Measurements from ENCODE around the gene FOXJ3. TPM values are rescaled to one million over a fixed set of nuclear protein-coding genes. Genes with fewer than 3 reads are reported as not detected.

FOXJ3 gene
- total RNA-seq, 1 experiment from 2014 or later = 27.3 TPM

DNA sequence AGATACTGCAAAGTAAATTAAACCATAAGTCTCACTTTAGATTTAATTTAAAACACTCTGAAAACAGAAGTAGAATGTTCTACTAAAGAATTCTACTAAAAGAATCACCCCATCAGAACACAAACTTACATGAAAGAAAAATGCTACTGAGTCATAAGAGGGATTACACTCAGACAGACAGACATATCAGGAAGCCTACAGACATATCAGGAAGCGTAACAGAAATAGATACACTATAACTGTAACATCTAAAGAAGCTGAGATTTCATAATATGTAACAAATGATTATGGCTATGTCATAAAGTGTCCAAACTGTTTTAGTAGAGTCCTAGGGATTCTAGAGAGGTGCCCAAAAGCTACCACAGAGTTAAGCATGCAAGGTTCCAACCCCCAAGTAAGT lies 23.9 kb downstream of the FOXJ3 start:
- DNase-seq (ENCODE audit: low spot score) = no peak

DNA sequence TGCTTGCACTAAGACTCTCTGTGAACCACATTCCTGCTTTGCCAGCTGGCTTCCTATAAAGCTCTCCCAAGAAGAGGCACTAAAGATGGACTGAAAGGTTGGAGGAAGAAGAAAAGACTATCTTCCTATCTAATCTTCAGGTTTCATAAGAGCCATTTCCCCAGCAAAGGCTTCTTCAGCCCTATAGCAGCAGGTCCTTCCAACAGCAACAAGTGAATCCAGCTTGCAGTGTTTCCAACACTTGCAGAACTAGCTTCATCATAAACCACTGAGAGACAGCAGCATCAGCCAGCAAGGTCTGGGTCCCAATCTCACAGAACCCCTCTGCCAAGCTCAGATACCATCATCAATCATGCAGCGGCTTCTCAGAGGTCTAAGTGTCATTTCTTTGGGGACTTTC lies 28.1 kb downstream of the FOXJ3 start:
- no peak for DNase-seq (ENCODE audit: low spot score)

- DNase-seq (ENCODE audit: low spot score) = no peak
These were observed 29.4 kb downstream of the FOXJ3 start for GRCh38 chr1:42305639-42306038.

DNA sequence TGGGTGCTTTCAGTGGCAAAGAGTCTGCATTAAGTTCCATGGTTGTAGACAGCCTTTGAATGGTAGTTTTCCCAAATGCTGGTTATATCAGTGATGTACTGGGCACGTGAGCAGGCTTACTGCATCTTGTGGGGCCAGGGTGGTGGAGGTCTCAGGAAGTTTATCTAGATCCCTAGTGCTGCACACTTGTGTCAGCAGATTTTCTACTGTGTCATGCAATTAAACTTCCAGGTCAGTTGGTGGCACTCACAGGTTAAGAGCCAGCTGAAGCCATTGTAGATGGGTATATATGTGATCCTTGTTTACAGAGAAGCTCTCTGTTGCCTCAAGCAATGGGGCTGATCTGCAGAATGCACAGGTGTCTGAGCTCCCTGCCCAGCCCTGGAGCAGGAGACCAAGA lies 33.0 kb downstream of the FOXJ3 start:
- no peak for DNase-seq (ENCODE audit: low spot score)

DNA sequence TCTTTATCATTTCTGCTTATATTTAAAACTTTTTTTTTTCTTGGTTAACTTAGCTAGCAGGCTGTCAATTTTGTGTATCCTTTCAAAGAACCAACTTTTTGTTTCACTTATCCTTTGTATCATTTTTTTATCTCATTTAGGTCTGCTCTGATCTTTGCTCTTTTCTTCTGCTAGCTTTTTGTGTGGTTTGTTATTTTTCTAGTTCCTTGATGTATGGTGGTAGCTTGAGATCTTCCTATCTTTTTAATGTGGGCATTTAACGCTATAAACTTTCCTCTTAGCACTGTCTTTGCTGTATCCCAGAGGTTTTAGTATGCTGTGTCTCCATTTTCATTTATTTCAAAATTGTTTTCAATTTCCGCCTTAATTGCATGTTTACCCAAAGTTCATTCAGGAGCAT lies 36.5 kb downstream of the FOXJ3 start:
- no peak for DNase-seq (ENCODE audit: low spot score)

DNA sequence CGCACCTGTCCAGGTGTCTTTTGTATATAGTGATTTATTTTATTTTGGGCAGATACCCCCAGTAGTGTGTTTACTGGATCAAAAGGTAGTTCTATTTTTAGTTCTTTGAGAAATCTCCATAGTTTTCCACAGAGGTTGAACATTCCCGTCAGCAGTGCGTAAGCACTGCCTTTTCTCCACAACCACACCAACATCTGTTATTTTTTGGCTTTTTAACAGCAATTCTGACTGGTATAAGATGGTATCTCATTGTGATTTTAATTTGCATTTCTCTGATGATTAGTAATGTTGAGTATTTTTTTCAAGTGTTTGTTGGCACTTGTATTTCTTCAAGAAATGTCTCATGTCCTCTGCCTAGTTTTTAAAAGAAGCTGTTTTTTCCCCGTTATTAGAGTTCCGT lies 39.2 kb downstream of the FOXJ3 start:
- no peak for DNase-seq (ENCODE audit: low spot score)

DNA sequence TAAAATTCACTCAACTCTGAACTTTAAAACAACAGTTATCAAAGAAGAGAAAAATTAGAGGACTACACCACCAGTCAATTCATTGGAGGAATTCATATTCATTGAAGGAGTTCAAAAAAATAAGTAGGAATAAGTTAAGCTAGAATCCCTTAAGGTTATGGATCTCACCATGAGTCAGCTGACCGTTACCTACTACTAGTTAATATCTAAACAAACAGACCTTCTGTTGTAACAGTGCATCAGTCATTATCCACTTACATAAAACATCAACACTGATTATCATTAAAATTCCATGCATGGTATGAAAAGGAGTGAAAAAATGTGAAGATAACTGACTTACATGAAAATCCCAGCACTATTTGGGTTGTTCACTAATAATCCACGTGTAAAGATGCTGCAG lies 44.9 kb downstream of the FOXJ3 start:
- DNase-seq (ENCODE audit: low spot score) = no peak

- no peak for DNase-seq (ENCODE audit: low spot score)
These were observed 46.6 kb downstream of the FOXJ3 start for GRCh38 chr1:42288311-42288985.

DNA sequence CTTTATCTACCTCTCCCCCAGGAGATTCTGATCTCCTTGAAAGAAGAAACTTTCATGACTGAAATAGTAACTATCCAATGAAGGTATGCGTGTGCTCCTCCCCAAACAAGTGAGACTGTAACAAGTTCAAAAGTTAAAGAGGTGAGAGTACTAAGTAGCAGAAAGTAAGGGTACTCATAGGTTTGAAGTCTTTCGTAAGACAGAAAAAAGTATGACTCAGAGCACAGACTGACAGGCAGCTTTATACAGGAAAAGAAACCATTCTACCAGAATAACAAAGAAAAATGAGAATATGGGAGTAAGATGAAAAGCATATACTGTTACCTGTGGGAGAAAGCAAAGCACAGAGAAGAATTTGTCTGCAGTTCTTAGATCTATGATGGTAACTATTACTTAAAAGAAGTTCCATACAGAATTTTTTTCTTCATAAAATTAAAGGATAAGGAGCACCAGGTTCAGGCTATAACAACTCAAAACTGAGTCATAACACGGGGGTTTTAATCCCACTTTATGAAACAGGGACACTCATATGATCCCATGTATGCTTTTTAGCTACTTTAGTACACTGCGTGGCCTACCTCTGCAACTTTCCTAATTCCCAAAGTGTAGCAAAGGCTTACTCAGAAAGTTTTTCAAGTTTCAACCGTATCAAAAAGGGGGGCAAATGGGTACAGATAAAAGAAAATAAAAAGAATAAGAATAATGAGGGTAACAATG lies 52.0 kb downstream of the FOXJ3 start:
- DNase-seq (ENCODE audit: low spot score) = peak; percentile 7

- peak; percentile 1 for DNase-seq (ENCODE audit: low spot score)
These were observed 52.9 kb downstream of the FOXJ3 start for GRCh38 chr1:42282024-42282579.

DNA sequence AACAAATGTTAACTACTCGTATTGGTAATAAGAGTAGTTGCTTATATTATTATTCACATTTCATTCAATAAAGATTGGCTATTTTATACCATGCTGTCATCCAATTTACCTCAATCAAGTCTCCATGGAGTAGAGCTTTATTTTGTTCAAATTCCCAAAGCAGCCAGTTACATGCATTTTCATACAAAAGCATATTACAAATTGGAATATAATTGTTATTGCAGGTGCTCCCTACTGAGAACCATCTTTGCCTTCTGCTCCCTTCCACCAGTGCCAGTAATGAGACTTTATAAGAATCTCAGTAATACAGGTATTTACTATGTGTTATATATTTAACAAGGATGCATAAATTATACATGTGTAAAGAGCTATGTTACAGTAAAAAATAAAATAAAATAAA lies 54.2 kb downstream of the FOXJ3 start:
- DNase-seq (ENCODE audit: low spot score) = no peak

DNA sequence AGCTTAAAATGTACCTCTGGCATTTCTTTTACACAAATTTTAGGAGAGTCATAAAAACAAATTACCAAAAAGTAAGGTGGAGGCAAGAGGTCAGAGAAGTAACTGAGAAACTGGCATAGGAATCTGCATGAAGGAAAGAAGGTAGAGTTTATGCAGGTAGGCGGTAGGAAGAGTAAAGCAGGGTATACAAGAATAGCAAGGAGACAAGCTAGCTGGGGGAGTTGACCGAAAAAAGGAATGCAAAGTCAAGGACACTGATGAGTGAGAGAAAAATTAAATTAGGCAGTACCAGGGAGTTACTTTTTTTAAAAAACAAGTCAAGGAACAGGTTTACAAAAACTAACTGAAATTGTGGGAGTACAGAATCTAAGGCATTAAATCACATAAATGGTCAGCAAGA lies 56.0 kb downstream of the FOXJ3 start:
- DNase-seq (ENCODE audit: low spot score) = no peak

- DNase-seq (ENCODE audit: low spot score) = no peak
These were observed 62.1 kb downstream of the FOXJ3 start for GRCh38 chr1:42272920-42273319.

DNA sequence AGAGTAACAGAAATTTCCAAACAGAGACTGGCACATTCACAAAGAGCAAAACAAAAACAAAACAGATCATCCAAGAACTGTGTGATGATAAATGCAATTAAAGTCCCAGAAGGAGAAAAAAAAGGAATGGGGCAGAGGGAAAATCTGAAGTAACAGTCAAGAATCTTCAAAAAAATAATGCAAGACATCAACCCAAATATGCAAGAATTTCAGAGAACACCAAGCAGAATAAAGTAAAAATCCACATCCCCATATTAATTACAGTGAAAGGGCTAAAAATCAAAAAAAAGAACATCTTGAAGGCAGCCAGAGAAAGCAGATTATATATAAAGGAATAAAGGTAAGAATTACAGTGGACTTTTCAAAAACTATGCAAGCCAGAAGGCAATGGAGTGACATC lies 67.1 kb downstream of the FOXJ3 start:
- no peak for DNase-seq (ENCODE audit: low spot score)

- DNase-seq (ENCODE audit: low spot score) = no peak
These were observed 68.5 kb downstream of the FOXJ3 start for GRCh38 chr1:42266253-42267135.

GRCh38 chr1:42264511-42265190 lies 70.4 kb downstream of the FOXJ3 start:
- no peak for DNase-seq (ENCODE audit: low spot score)

- DNase-seq (ENCODE audit: low spot score) = no peak
These were observed 72.0 kb downstream of the FOXJ3 start for GRCh38 chr1:42263019-42263418.

DNA sequence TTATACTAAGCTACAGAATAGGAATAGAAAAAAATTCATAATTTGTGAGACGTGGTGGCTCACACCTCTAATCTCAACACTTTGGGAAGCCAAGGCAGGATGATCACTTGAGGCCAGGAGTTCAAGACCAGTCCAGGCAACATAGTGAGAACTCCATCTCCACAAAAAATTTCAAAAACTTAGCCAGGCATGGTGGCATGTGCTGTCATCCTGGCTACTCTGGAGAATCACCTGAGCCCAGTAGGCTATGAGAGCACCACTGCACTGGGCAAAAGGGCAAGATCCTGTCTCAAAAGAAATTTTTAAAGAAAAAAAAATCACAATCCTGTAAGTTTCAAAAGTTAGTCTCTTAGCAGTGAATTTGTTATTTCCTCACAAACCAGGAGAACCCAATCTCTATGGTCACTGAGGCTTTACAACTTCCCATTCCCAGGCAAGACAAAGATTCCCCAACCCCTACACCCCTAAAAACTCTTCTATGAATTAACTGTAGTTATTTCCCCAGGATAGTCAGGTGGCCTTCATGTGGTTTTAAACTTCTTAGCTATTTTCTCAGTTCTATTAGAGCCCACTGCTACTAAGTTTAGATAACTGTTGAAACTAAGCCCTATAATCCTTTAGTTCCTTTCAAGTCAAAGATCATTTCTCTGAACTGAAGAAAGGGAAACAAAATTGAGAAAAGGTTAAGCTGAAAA lies 74.5 kb downstream of the FOXJ3 start:
- DNase-seq (ENCODE audit: low spot score) = no peak

GRCh38 chr1:42259739-42260064 lies 75.3 kb downstream of the FOXJ3 start:
- peak; percentile 1 for DNase-seq (ENCODE audit: low spot score)

GRCh38 chr1:42259059-42259738 lies 75.8 kb downstream of the FOXJ3 start:
- peak; percentile 9 for DNase-seq (ENCODE audit: low spot score)

GRCh38 chr1:42258218-42258617 lies 76.8 kb downstream of the FOXJ3 start:
- no peak for DNase-seq (ENCODE audit: low spot score)
